Retina (tissue), 1 donor: ENCODE data around the gene LAIR1.
"Not testable (repeated sequence)": the region's sequence is repeated elsewhere in the genome, so short reads cannot be mapped to it uniquely, and the experiment has no call there.

Source experiments
- DNase-seq: peaks from one replicate; pipeline ENCODE4 v3.0.0-alpha.2; 2016

LAIR1 gene

DNA sequence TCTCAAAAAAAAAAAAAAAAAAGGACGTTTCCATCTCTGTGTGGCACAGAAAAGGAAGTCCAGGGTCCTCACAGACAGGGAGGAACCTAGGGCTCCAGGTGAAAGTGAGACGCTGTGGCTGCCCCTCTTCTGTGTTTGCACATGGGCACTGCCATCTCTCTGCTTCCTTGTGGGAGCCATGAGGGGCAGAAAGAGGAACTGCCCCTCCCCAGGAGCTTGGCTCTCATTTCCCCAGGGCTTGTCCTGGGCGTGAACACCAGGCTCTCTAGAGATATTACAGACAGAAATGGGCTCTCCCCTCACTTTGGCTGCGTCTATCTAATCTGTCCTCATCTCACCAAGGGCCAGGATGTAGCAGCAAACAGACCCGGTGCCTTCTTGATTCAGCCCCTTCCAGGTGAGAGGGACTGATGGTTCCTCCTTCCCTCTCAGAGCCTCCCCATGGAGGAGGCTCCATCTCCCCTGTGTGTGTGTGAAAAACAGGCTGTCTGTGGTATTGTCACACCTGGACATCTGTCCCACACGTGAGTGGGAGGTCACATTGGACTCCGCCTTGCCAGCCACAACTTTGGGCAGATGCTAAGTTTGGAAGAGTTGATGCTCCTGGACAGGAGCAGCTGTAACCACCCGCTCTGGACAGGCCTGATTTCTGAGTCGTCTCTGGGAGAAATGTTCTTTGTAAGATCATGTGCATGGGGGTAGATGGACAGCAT, 24.9 kb downstream of the LAIR1 start:
- DNase-seq = no peak

DNA sequence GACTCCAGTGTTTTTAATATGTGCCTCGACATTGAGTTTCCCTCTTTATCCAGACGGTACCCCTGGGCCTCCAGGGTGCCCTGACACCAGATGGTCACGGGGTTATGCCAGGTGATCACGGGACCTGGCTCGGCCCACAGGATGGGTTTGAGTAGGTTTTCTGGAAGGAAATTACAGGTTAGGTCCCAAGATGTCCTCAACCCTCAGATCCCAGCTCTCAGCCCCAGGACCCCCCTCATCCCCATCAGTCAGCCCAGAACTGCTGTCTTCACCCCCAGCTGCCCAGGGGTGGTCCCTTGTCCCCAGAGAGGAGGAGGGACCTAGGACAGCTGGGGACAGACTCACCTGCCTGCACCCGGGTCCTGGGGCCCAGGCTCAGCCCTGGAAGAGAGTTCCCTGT, 26.2 kb downstream of the LAIR1 start:
- no peak for DNase-seq

DNA sequence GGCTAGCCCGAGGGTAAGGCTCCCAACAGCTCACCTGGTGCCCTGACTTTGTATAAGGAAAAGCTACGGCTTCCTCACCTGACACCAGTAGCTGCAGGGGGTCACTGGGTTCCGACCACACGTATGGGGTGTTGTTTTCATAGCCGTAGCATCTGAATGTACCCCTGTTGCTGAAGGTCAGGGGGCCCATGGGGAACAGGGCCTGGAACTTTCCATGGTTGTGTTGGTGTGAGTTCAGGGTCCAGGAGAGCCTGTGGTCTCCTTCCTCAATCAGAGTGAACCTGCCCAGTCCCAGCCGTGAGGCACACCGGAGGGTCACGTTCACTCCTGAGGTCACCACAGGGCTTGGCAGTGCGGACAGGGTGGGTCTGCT, 26.9 kb downstream of the LAIR1 start:
- DNase-seq = no peak

DNA sequence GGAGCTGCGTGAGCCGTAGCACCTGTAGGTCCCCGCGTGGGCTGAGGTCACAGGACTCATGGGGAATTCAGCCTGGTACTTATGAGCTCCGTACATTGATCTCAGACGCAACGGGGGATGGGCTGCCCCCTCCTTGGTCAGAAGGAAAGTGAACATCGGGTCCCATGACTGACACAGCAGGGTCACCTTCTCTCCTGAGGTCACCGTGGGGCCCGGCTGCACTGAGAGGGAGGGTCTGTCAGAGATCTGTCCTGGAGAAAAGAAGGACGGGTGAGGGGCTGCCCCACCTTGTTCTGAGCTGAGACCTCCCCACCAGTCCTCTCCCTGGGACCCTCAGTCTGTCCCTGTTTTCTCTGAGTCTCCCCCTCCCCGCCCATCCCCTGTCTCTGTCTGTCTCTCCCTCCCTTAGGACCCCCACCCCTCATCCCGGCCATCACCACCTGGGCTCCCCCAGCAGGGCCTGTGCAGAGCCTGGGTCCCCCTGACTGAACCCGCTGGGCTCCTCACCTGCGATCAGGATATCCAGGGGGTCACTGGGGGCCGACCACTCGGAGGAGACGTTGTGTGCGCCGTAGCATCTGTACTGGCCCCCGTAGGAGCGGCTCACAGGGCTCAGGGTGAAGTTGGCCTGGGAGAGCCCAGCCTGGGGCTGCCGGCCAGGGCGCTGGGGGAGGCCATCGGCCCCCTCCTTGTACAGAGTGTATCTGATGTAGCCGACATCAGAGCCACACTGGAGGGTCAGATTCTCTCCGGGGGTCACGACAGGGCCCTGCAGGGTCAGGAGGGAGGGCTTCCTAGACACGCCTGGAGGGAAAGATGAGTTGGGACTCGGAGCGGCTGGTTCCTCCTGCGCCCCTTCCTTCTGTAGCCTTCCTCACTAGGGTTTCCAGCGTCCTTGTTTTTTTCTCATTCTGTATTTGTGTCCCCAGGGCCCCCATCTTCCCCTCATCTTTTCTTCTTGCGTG, 27.6 kb downstream of the LAIR1 start:
- DNase-seq = no peak

DNA sequence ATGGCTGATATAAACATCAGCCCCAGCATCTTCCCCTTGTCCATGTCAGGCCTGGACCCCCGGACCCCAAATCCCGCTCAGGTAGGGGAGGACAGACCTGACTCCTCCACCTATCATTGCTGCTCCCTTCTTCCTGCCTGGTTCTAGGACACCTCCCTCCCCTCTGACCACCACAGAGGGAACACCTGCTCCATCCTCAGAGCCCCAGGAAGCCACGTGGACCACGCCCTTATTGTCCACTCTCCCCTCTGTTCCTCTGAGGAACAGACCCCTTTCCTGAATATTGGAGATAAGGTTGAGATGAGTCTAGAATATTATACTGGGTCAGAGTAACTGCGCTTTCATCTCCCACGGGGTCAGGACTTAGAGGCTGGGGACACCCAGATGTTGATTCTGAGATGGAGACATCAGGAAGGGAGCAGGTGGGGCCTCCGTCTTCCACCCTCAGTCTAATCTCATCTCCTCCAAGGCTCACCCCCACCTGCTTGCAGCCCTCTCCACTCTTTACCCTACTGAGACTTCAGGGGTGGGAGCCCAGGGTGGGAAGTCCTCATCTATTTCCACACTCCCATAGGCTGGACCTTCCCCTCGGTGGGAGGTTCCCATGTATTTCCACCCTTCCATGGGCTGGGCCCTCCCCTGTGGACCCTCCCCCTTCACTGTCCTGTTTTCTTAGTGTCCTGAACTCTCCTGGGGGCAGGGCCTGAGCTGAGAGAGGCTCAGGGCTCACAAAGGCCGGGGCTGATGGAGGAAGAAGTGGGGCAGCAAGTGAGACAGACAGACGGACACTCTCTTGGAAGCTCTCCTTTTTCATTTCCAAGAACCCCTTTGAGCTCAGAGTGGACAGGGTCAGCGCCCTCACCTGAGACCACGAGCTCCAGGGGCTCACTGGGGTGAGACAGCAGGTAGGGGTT, 28.5 kb downstream of the LAIR1 start:
- no peak for DNase-seq

GRCh38 chr19:54335164-54335563, 29.6 kb downstream of the LAIR1 start:
- no peak for DNase-seq

GRCh38 chr19:54333586-54334298, 31.0 kb downstream of the LAIR1 start:
- no peak for DNase-seq

GRCh38 chr19:54332149-54332548, 32.6 kb downstream of the LAIR1 start:
- no peak for DNase-seq

GRCh38 chr19:54331626-54332025, 33.1 kb downstream of the LAIR1 start:
- no peak for DNase-seq

DNA sequence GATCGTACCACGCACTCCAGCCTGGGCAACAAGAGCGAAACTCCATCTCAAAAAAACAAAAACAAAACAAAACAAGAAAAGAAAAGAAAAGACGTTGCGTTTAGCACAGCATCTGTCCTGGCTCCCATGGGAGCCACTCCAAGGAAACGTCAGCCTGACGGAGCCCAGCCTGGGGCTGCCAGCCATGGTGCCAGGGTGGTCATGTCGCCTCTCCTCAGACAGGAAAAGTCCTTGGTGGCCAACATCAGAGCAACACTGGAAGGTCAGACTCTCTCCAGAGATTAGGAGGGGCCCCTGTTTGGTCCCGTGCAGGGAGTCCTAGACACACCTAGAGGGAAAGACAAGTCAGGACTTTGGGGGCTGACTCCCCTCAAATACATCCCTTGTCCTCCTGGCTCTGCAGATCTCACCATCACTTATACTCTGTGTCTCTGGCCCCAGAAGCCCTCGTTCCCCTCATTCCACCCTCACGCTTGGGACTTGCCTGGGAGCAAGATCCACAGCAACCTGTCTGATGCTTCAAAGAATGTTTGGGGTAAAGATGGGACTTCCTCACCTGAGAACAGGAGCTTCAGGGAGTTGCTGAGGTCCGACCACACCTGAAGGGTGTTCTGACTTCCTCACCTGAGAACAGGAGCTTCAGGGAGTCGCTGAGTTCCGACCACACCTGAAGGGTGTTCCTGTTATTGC, 35.1 kb downstream of the LAIR1 start:
- no peak for DNase-seq

- not testable (repeated sequence) for DNase-seq
Measured at GRCh38 chr19:54328781-54329180, 36.0 kb downstream of the LAIR1 start.

- no peak for DNase-seq
Measured at GRCh38 chr19:54325631-54326030, 39.1 kb downstream of the LAIR1 start.

DNA sequence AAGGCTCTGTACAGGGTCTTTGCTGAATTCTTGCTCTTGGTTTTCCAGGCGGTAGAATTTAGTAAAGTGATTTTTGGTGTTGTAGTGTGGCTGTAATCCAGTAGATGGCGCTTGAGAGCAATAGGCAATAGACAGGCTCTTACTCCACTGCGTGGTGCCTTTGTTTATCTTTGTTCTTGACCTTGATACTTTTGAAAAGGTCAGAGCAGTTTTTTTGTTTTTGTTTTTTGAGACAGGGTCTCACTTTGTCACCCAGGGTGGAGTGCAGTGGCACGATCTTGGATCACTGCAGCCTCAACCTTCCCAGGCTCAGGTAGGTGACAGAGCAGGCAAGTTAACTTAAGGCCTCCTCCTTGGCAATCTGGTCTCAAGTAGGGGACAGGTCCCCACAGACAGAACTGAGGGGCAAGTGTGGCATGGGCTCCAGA, 39.5 kb downstream of the LAIR1 start:
- peak; percentile 69 for DNase-seq

DNA sequence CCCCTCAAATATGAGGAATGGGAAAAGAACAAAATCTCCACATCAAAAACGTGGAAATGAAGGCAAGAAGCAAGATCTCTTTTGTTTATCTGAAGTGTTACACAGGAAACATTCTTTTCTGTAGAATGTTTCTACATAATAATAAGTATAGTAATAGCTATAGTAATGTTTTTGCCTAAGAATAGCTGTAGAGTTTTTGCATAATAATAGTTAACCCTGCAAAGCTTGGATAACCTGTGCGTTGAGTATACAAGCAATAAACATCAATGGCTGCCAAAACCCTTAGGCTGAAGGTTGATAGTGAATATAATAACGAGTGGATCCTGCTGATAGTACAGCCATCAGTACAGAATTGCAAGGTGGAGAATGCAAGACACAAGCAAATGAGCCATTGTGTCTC, 40.7 kb downstream of the LAIR1 start:
- DNase-seq = no peak

DNA sequence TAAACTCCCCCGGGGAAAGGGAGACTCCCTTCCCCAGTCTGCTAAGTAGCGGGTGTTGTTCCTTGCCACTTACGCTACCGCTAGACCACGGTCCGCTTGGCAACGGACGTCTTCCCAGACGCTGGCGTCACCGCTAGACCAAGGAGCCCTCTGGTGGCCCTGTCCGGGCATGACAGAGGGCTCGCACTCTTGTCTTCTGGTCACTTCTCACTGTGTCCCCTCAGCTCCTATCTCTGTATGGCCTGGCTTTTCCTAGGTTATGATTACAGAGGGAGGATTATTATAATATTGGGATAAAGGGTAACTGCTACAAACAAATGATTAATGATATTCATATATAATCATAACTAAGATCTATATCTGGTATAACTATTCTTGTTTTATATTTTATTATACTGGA, 41.8 kb downstream of the LAIR1 start:
- not testable (repeated sequence) for DNase-seq

- DNase-seq = not testable (repeated sequence)
Measured at GRCh38 chr19:54322295-54322694, 42.4 kb downstream of the LAIR1 start.

DNA sequence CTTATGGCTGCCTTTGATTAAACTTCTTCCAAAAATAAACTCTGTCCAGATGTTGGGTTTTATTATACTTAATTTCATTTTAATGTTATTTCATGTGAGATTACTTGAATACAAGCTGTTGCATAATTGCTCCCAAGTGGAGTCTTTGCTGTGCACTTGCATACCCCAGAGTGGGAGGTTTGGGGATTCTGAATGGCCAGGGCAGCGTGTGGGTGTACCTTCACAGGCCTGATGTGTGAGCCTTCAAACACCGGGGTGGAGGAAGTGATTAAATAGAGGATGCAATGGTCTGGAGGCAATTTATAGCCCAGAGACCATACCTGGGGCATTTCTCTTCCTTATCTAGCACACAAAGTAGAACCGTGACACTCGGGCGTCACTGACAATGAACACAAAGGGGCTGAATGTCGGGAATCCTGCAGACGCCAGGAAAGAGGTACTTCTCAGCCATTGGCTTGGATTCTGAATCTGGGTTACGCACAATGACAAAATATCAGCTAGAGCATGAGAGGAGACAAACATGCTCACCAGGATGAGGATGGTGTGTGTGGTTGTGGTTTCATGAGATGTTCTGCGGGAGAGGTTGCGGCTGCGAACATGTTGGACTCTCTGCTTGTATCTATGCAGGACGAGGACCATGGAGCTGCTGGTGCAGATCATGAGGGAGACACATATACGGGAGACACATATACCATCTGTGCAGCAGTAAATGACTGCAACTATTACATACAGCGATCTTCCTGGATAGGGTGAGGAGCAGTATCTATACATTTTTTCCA, 44.6 kb downstream of the LAIR1 start:
- no peak for DNase-seq

GRCh38 chr19:54319049-54319448, 45.7 kb downstream of the LAIR1 start:
- DNase-seq = no peak

DNA sequence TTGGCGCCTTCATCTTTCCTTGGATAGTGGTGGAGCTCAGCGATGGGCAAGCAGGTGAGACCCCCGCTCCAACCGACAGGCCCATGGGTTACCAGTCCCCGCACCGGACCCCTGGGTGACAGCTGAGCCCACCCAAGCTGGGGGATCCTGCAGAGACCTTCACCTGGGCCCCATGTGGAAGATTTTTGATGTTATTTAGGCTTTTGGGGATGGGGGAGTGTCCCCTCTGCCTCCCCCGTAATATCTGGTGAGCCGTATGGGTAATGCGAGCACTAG, 46.8 kb downstream of the LAIR1 start:
- no peak for DNase-seq

GRCh38 chr19:54317108-54317964, 47.4 kb downstream of the LAIR1 start:
- DNase-seq = no peak
